Stimulated activated CD8-positive, alpha-beta memory T cell treated with anti-CD3 and anti-CD28 coated beads, Interleukin-7, amount 100 ng/mL, for 24 hours (primary cell): ENCODE measurements around the gene CPAMD8.
"Not testable (repeated sequence)": the region's sequence is repeated elsewhere in the genome, so short reads cannot be mapped to it uniquely, and the experiment has no call there.

Experiments
- DNase-seq: peaks from one replicate; pipeline ENCODE4 v3.0.0-alpha.2; 2020; ENCODE audit warnings: low read depth

The CPAMD8 gene

DNA sequence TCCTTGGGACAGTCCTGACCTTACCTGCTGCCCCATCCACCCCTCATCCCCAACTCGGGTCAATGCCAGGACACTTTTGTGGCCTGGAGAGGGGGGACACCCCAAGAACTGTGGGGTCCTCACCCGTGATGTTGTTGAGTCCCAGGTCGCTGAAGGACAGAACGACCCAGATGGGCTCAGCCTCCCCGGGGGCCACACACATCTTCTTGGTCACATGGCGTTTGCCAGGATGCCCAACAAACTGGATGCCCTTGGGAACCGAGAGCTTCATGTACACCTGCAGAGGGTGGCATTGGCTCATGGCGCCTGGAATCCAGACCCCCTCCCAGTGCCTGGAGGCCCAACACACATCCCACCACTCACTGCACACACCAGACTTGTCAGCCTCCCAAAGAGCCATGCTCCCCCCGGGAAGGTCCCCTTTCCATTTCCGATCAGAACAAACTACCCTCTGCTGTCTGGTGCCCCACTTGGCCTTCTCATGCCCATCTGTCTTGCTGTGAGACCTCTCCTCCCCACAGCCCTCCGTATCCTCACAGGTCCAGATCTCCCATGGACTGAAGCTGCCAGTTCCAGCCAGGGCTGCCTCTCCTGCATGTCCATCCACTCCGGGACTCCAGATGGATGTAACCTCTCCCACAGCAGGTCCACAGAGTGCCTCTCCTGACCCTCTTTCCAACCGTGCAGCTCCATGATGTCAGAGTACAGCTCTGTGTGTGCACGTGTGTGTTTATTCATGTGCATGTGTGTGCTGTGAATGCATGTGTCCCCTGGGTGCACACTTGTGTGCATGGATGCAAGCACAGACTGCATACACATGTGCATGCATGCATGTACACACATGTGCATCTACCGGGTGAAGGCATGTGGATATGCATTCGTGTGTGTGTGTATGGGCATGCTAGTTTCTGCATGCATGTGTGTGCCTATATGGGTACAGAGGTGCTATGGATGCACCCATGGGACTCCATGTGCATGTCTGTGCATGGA is 79.4 kb downstream of the CPAMD8 start:
- no peak for DNase-seq

- DNase-seq, result no peak
These were observed 80.7 kb downstream of the CPAMD8 start for GRCh38 chr19:16945762-16946465.

GRCh38 chr19:16945364-16945714 is 81.3 kb downstream of the CPAMD8 start:
- no peak for DNase-seq

DNA sequence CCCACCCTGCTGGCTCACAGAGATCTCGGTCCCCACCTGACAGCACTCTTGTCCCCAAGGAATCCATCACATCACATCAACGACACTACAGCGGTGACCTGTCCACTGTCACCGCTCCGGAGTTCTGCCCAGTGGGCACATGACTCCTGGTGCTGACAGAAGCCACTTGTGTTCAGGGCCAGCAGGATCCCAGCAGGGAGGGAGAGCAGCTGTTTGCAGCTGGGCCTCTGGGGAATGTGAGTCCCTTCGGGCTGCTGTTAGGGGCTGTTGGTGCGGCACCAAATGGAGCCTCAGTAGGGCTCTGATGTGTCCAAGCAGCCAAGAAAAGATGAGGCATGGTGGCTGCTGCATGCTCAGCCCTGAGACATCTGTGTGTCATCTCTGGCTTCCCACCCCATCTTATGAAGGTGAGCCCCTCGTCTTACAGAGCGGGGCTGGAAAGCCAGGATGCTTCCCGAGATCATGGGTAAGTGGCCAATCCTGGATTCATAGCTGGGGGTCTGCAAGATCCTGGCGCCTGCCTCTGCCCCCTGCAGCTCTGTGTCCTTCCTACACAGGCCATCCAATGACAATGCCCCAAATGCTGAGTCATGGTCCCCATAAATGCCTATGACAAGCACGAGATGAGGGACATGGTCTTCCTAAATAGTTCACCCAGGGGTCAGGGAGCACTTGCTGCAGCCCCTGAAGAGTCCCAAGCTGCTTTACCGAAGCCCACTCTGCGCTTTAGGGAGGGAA is 81.8 kb downstream of the CPAMD8 start:
- DNase-seq, result no peak

GRCh38 chr19:16943942-16944625 is 82.5 kb downstream of the CPAMD8 start:
- DNase-seq, result no peak

DNA sequence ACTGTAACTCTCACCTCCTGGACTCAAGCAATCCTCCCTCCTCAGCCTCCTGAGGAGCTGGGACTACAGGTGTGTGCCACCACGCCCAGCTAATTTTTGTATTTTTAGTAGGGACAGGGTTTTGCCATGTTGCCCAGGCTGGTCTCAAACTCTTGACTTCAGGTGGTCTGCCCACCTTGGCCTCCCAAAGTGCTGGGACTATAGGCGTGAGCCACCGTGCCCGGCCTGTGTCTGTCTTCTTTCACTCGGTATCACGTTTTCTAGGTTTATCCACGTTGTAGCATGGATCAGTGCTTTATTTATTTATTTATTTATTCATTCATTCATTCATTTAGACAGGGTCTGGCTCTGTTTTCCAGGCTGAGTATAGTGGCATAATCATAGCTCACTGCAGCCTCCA is 83.5 kb downstream of the CPAMD8 start:
- DNase-seq, result not testable (repeated sequence)

- DNase-seq, result no peak
These were observed 84.0 kb downstream of the CPAMD8 start for GRCh38 chr19:16942583-16942982.

DNA sequence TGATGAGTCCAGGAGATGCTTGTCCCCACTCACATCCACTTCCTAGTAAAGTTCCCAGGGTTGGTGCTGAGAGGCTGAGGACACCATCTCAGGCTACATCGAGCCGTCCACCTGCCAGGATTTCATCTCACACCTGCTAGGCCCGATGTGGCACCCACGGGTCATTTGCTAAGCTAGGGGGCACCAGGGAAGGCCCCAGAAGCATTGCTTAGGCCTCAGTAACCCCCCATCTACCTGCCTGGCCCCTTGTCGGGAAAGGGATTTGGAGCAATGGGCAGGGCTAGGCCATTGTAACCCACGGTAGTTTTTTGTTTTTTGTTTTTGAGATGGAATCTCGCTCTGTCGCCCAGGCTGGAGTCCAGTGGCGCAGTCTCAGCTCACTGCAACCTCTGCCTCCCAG is 86.0 kb downstream of the CPAMD8 start:
- no peak for DNase-seq

- not testable (repeated sequence) for DNase-seq
These were observed 86.5 kb downstream of the CPAMD8 start for GRCh38 chr19:16940063-16940462.

DNA sequence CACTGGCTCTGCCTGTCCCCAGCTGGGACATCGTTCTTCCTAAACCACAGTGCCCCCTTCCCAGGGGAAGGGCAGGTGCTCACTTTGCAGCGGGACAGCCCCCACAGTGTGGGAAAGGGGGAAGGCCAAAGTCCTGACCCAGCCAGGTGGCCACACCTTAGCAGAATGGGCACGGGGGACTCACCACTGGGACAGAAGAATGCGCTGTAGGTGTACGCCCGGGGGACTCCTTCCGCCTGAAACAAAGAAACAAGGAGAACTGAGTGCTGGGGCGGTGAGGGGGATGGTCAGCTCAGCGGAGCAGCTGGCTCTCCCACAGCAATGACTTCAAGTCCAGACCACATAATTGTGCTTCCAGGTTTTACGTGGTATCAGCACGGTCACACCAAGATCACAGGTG is 88.4 kb downstream of the CPAMD8 start:
- no peak for DNase-seq

DNA sequence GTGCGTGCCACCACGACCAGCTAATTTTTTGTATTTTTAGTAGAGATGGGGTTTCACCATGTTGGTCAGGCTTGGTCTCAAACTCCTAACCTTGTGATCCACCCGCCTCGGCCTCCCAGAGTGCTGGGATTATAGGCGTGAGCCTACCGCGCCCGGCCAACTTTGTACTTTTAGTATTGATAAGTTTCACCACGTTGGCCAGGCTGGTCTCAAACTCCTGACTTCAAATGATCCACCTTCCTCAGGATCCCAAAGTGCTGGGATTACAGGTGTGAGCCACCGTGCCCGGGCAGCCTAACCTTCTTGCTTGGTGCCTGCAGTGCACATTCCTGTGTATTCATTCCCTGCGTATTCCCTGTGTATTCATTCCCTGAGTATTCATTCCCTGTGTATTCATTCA is 88.8 kb downstream of the CPAMD8 start:
- DNase-seq, result not testable (repeated sequence)

DNA sequence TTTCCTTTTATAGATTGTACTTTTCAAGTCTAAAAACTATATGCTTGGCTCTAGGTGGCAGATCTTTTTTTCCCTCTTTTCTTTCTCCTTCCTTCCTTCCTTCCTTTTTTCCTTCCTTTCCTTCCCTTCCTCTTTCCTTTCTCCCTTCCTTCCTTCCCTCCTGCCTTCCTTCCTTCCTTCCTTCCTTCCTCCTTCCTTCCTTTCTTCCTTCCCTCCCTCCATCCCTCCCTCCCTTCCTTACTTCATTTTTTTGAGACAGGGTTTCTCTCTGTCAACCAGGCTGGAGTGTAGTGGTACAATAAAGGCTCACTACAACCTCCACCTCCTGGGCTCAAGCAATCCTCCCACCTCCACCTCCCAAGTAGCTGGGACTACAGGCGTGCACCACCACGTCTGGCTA is 89.7 kb downstream of the CPAMD8 start:
- DNase-seq, result no peak

GRCh38 chr19:16934489-16934888 is 92.1 kb downstream of the CPAMD8 start:
- no peak for DNase-seq

- DNase-seq, result no peak
These were observed 95.3 kb downstream of the CPAMD8 start for GRCh38 chr19:16931306-16931705.

GRCh38 chr19:16930753-16931152 is 95.9 kb downstream of the CPAMD8 start:
- DNase-seq, result no peak

DNA sequence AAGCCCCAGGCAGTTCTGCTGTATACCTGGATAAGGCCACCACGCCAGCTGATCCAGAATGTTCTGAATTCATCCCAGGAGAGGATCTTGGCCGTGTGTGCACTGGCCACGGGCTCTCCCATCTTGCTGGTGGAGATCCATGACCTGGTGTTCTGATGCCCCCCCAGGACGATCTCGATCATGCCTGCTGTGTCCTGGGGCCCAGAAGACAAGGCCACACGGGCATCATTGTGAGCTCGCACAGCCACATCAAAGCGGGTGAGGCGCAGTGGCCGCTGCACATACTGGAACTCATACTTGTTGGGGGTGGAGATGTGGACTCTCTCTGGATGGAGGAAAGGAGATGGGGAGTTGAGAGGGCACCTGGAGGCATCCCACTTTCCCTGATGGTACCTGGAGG is 97.7 kb downstream of the CPAMD8 start:
- no peak for DNase-seq

DNA sequence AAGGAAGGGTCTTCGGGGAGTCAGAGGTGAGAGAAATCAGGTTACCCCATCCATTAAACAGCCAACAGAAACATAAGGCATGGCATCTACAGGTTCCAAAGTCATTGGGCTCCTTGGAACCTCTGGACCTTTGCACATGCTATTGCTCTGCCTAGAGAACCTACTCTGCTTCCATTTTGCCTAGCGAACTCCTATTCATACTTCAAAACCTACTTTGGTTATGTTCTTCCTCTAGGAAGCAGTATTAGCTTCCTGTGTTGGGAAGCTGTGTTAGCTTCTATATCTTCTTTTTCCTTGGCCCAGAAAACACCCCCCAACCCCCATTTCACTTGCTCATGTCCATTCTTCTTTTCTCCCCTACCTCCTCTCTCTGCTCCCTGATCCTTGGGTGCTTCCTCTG is 98.3 kb downstream of the CPAMD8 start:
- no peak for DNase-seq

GRCh38 chr19:16927883-16928282 is 98.7 kb downstream of the CPAMD8 start:
- no peak for DNase-seq

GRCh38 chr19:16922949-16923348 is 103.7 kb downstream of the CPAMD8 start:
- no peak for DNase-seq

GRCh38 chr19:16922592-16922934 is 104.0 kb downstream of the CPAMD8 start:
- DNase-seq, result no peak

DNA sequence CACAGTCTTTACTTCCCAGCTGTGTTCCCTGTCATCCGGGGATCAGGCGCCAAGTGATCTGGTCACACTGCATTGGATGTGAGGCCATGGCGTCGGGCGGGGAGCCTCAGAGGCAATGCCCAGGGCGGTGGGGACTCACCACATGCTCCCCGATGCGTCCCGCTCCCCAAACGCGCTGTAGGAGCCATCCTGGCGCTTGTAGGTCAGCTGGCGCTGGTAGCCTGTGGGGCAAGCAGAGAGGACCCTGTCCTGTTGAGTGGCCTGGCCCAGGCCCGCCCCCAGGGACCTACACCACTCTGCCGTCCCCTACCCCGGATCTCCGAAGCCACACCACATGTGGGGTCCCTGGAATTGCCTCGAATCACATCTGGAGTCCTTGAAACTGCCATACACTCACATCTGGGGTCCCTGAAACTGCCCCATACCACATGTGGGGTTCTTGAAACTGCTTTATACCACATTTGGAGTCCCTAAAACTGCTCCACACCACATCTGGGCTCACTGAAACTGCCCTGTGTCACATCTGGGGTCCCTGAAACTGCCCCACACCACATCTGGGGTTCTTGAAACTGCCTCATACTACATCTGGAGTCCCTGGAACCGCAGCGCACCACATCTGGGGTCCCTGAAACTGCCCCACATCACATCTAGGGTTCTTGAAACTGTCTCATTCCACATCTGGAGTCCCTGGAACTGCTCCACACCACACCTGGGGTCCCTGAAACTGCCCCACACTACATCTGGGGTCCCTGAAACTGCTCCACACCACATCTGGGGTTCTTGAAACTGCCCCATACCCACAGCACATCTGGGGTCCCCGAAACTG is 104.6 kb downstream of the CPAMD8 start:
- no peak for DNase-seq
